Measurements from ENCODE around the gene AGBL2.
"Not testable (repeated sequence)": the region's sequence is repeated elsewhere in the genome, so short reads cannot be mapped to it uniquely, and the experiment has no call there.

Gene AGBL2

DNA sequence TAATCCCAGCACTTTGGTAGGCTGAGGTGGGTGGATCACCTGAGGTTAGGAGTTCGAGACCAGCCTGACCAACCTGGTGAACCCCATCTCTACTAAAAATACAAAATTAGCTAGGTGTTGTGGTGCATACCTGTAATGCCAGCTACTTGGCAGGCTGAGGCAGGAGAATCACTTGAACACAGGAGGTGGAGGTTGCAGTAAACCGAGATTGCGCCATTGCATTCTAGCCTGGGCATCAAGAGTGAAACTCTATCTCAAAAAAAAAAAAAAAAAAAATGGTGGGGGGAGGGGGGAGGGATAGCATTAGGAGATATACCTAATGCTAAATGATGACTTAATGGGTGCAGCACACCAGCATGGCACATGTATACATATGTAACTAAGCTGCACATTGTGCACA, 28.5 kb downstream of the AGBL2 start:
- not testable (repeated sequence) for DNase-seq

DNA sequence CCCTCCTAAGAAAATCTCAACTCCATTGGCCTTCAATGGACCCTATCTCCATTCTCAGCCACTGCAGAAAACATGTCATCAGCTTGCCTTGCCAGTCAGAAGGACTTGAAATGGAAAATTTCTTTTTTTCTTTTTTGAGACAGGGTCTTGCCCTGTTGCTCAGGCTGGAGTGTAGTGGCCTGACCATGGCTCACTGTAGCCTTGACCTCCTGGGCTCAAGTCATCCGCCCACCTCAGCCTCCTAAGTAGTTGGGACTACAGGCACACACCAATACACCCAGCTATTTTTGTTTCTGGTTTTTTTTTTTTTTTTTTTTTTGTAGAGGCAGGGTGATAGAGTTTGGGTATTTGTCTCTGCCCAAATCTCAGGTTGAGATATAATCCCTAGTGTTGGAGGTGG, 29.0 kb downstream of the AGBL2 start:
- DNase-seq = no peak

DNA sequence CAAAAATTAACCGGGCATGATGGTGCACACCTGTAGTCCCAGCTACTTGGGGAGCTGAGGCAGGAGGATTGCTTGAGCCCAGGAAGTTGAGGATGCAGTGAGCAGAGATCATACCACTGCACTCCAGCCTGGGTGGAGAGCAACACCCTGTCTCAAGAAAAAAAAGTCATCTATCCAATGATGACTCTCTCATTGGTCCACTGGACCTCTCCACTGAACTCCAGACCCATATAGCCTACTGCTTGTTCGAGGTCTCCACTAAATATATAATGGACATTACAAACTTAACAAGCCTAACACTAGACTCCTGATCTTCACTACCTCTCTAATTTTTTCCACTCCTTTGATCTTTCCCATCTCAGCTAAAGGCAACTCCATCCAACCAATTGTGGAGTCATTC, 39.3 kb downstream of the AGBL2 start:
- no peak for DNase-seq

DNA sequence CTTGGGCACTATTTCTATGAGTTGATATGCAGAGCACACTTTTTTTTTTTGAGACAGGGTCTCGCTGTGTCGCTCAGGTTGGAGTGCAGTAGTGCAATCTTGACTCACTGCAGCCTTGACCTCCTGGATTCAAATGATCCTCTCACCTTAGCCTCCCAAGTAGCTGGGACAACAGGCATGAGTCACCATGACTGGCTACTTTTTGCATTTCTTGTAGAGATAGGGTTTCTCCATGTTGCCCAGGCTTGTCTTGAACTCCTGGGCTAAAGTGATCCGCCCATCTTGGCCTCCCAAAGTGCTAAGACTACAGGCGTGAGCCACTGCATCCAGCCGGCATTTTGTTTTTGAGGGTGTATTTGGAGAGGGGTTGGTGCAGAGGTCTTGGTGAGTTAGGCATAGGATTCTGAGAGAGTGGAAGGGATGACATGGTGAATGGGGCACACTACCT, 42.9 kb downstream of the AGBL2 start:
- DNase-seq = no peak

DNA sequence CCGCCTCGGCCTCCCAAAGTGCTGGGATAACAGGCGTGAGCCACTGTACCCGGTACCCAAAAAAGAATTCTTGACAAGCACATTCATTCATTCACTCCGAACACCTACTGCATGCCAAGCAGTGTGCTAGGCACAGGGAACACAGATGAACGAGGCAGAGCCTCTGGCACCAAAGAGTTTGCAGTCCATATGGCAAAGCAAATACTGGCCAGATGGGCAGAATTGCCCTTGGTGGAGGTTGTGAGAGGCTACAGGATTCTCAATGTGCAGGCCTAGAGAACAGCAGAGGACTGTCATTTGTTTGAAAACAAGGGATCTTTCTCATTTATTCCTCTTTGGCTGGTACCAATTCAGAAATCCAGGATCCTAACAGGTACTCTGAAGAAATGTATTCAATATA, 45.3 kb downstream of the AGBL2 start:
- no peak for DNase-seq

DNA sequence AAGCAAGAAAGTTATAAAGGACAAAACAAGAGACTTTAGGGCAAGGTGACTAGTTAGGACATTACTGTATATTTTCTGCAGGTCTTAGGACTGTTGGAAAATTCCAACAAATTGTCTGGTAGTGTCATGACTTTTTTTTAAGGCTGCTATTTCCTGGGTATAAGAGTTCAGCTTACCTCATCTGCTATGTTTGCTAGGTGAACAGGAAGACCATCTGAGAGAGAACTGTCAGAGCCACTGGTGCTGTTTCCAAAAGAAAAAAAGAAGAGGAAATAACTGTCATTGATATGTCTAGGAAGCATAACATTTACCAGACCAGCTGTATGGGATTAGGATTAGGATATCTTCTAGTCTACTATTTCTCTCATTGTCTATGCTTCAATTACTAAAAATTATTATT, 46.5 kb downstream of the AGBL2 start:
- no peak for DNase-seq

DNA sequence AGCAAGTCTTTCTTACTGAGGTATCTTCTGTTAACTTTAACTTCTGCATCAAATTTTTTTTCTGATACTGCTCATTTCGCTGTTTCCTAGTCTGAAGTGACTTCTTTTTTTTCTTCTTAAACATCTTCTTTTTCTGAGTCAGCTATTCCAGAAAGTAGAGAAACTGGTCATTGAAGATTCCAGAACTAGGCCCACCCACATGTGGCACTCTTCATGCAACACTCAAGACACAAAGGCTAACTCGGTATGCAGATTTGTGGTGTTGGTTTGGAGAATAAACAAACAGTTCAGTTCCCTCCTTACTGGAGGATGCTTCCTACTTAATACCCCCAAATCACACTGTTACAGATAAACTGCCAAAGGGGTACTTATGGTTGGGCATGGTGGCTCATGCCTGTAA, 47.6 kb downstream of the AGBL2 start:
- no peak for DNase-seq

DNA sequence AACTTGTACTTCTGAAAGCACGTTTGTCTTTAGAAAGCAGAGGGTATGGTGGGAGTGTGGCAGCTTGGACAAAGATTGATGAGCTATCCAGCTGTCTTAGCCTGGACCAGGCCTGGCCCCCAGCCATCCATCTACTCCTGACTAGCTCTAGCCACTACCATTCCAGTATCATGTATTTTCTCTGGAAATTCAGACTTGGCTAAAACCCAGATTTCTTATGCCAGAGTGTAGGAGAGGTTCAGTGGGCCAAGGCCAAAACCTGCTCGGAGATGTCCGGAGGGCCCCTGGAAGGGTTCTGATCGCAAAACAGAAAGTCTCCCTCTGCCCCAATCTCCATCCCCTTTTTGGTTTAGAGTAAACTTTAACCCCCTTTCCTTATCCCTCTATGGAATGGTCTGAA, 48.0 kb downstream of the AGBL2 start:
- no peak for DNase-seq

DNA sequence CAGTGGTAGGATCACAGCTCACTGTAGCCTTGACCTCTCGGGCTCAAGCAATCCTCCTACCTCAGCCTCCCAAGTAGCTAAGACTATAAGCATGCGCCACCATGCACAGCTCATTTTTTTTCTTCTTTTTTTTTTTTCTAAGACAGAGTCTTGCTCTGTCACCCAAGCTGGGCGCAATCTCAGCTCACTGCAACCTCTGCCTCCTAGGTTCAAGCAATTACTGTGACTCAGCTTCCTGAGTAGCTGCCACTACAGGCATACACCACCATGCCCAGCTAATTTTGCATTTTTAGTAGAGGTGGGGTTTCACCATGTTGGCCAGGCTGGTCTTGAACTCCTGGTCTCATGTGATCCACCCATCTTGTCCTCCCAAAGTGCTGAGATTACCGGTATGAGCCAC, 50.2 kb downstream of the AGBL2 start:
- not testable (repeated sequence) for DNase-seq

DNA sequence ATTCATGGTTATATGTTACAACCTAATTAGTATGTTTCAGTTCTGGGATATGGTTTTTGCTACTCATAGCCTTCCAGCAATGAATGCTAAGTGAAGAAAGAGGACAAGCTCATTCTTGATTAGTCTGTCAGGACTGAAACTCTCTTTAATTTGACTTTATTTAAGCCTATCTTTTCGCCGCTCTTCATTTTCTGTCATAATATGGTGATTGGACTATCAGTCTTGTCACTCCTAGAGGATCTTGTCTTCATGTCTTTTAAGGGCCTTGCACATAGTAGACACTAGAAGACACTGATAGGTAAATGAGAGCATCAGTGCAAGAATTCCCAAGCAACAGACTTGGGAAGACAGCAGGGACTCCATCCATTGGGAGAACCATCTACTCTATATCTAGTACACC, 53.9 kb downstream of the AGBL2 start:
- DNase-seq = no peak

DNA sequence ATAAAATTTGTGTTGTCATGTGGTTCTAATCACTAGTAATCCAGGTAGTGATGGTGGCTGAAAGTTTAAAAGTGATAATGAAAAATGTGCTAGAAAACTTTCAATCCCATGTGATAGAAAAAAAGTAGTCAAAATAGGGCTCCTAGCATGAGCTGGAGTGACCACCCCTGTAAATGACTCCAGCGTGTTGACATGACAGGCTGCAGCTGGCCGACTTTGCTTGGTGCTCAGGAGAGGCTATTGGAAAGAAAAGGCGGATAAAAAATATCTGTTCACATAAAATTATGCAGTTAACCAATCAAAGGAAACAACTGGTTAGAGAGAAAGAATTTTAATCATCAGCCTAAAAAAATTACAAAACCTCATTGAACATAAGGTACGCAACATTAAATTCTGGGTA, 55.9 kb downstream of the AGBL2 start:
- DNase-seq = no peak

DNA sequence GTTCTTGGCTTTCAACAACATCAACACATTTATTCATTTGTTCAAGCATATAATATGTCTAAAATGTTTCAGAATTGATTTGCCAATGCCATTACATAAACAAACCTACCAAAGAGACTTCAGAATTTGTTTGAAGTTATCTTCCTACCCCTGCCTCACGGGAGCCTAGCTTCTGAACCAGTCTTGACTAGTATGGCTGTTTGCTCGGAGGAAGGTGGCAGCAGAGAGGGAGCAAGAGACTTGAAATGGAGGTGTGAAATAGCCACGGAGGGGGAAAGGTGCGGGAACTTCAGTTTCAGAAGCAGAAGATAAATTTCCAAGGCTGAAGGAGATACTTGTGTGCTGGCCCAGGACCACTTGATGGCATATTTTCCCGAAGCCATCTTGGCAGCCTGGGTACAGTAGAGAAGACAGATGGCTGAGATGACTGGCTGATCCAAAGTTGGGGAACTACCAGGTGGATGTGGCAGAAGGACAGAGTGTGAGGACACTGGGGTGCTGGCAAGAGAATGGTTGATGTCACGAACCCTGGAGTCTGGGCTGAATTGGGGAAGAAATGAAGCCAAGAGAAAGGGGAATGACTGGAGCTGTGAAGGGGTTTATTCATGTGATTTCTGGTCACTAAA, 58.8 kb downstream of the AGBL2 start:
- DNase-seq = no peak

DNA sequence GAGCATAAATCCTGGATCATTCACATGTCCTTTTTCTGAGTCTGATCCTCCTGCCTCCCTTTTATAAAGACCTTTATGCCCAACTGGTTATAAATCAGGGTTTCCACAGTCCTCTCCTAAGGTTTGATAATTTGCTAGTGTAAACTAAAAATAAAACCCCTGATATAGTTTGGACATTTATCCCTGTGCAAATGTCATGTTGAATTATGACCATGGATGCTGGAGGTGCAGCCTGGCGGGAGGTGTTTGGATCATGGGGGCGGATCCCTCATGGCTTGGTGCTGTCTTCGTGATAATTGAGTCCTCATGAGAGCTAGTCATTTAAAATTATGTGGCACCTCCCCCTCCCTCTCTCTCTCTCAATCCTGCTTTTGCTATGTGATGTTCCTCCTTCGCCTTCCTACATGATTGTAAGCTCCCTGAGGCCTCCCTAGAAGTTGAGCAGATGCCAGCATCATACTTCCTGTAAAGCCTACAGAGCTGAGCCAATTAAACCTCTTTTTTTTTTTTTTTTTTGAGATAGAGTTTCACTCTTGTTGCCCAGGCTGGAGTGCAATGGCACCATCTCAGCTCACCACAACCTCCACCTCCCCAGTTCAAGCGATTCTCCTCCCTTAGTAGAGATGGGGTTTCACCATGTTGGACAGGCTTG, 63.2 kb downstream of the AGBL2 start:
- no peak for DNase-seq

DNA sequence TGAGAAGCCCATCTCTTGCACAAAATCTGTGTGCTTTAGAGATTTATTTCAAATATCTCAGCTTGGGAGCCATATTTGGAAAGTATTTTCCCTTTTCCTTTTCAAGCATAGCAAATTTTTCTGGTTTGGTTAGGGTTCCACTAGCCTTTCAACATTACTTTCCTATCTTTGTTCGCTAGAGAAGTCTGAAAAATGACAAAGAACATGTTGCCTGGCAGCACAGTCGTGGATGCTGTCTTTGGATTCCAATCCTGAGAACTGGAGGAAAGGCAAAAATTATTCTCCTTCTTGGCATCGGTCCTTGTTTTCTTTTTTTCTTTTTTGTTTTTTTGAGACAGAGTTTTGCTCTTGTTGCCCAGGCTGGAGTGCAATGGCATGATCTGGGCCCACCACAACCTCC, 65.9 kb downstream of the AGBL2 start:
- DNase-seq = no peak

DNA sequence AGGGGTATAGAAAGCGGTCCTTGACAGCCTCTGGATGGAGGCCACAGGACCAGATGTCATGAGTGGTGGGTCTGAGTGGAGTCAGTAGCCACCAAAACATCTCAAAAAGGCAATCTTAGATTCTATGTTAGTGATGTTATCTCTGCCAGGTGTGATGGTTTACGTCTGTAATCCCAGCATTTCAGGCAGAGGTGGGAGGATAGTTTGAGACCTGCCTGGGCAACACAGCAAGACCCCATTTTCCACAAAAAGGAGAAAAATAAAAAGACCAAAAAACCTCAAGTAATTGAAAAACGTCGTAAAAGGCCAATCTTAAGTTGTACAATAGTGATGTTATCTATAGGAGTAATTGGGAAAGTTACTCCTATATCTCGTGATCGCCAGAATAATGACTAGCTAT, 69.2 kb downstream of the AGBL2 start:
- no peak for DNase-seq

DNA sequence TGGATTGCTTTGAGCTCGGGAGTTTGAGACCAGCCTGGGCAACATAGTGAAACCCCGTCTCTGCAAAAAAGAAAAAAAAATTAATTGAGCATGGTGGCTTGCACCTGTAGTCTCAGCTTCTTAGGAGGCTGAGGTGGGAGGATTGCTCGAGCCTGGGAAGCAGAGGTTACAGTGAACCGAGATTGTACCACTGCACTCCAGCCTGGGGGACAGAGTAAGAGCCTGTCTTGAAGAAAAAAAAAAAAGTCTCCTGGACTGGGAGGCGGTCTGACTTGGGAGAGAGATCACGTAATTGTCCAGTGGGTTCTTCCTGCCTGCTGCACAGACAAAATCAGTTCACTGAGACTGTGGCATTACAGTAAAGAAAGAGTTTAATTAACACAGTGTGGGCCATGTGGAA, 69.7 kb downstream of the AGBL2 start:
- DNase-seq = no peak

DNA sequence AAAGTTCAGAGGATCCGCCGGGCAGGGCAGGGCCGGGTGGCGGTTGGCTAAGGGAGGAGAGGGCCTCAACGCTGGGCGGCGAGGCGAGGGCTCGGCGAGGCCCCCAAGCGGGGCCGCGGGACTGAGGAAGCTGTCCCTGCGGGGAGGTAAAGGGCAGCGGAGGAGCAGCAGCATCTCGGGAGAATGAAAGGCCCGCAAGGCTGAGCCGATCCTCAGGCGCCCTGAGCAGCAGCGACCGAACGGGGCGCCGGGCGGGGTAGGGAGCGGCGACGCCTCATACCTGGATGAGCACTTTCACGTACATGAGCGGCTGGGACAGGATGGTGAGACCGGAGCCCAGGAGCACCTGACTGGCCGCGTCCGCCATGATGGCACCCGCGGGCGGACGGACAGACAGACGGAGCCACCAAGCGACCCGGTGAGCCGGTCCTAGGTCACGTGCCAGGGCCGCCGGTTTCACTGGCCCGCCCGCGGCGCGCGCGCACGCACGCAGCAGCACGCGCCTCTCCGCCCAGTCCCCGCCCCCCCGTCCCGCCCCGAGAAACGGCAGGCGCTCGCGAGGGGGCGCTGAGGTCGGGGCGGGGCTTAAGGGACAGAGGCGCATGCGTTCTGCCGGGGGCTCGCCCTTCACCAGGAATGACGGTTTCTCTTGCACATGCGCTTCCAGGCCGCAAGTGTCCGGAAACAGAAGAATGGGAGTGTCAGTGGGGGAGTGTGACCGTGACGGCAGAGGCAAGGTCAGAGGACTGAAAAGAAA, 72.9 kb downstream of the AGBL2 start, which contains the start of gene MTCH2:
TSS of gene MTCH2 (minus strand) at position 461 of the 757 bp plus-strand sequence. CDS start at position 367, 94 bp downstream.
- DNase-seq = peak; percentile 80

DNA sequence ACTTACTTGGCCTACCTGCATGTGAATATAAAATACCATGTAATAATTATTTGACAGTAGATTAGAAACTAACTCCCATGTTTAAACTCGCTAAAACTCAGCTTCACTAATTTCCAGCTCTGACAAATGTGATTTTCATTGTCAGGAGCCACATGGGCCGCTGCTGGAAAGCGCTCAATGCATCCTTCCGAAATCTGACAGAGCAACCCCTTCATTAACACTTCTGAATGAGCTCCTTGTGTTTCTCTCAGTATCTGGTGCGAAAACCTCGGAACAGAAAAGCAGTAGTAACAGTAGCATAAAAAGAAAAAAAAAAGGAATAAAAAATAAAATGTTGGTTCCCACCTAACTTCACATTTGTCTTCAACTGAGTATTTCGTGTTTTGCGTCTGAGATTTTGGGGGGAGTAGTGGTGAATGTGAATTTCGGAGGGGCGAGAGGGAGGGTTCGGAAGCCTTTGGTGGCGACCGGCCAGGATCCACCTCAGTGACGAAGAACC, 73.5 kb downstream of the AGBL2 start:
- no peak for DNase-seq

DNA sequence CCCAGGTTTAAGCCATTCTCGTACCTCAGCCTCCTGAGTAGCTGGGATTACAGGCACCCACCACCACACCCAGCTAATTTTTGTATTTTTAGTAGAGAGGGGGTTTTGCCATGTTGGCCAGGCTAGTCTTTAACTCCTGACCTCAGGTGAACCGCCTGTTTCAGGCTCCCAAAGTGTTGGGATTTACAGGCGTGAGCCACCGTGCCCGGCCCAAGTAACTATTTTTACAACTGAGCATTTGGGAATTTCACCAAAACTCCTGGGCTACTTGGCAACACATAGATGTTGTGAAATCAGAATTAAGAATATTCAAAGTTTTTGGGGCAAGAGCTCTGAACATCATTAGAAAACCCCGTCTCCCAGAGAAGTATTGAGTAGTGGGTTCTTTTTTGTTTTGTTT, 74.7 kb downstream of the AGBL2 start:
- not testable (repeated sequence) for DNase-seq

DNA sequence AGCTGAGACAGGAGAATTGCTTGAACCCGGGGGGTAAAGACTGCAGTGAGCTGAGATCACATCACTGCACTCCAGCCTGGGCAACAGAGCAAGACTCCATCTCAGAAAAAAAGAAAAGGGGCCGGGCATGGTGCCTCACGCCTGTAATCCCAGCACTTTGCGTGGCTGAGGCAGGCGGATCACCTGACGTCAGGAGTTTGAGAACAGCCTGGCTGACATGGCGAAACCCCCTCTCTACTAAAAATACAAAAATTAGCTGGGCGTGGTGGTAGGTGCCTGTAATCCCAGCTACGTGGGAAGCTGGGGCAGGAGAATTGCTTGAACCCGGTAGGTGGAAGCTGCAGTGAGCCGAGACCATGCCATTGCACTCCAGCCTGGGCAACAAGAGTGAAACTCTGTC, 78.8 kb downstream of the AGBL2 start:
- not testable (repeated sequence) for DNase-seq

DNA sequence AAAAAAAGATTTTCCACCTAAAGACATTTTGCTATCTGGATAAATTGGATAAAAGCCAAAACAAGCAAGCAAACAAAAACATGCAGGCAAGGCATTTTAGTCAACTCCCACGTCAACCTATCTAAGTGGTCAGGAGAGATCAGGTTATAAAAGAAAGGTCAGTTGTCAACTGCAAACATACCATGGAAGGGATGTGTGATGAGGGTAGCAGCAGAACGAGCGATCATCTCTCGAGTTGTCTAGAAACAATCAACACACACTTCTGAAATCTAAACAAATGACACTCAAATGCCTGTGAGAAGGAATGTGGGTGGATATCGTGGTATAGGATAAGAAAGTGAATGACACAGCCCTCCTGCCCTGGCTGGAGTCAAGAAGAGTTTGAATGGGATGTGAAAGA, 83.7 kb downstream of the AGBL2 start:
- no peak for DNase-seq

DNA sequence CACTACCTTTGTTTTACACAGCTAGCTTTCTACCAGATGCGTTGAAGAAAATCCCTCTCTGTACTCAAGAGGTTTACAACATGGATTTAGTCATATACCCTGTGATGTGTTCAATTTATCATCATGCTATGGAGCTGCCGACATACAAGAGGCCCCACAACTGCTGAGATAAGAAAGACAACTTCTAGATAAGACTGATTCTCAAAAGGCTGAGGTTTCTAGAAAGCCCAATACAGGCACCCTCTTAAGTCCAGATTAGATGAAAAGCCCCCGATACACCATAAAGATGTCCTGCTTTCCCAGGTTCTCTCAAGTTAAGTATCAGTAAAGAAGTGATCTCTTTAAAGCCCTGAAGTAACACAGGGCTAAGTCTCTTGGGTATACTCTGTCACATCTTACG, 87.1 kb downstream of the AGBL2 start:
- DNase-seq = no peak

DNA sequence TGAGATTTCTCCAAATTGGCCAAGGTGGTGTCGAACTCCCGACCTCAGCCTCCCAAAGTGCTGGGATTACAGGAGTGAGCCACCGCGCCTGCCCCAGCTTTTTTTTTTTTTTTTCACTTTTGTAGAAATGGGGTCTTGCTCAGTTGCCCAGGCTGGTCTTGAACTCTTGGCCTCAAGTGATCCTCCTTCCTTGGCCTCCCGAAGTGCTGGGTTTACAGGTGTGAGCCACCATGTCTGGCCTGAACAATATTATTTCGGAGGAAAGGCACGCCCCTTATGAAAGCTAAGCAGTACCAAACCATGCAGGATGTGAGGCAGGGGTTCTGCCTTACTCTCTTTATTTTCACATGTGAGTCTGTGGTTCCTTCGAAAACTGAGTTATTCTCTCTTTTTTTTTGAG, 88.9 kb downstream of the AGBL2 start:
- no peak for DNase-seq

DNA sequence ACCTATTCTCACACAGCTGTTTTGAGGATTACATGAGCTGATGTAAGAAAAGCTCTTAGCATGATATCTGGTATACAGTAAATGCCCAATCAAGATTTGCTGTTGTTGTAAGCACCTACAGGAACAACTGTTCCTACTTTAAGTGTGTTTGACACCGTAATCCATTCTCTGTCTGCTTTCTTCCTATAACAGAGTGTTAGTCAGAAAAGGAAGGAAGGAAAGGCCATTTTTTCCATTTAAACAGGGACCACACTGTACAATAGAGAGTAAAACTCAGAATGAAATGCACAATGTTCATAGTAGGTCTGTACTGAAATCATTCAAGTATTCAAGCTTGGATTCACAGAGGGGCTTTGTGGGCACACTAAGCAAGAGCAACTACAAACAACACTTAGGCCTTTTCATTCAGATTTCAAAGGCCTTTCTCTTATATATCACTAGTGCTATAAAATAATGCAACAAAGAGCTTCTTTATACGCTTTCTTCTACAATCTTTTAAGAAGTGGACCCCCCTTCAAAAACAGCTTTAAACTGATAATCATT, 94.3 kb downstream of the AGBL2 start:
- no peak for DNase-seq

Measured in NCI-H524 treated with DMSO at 0.1 percent for 48 hours (cell line).